WI38 (cell line): Measurements from ENCODE around the gene SCGB1D2.
"Not testable (repeated sequence)": the region's sequence is repeated elsewhere in the genome, so short reads cannot be mapped to it uniquely, and the experiment has no call there.

Experiments used
- H3K4me3 ChIP-seq: 2 replicates; pipeline ENCODE4 v1.5.1; 2011; ENCODE audit warnings: low read depth, mild to moderate bottlenecking, control low read depth, low read length
- TF ChIP-seq, protein P1 (sequence below): IDR thresholded peaks from 2 replicates; pipeline ENCODE4 v1.5.1; 2012; ENCODE audit warnings: low read depth, mild to moderate bottlenecking, control low read depth, low read length

The SCGB1D2 gene

DNA sequence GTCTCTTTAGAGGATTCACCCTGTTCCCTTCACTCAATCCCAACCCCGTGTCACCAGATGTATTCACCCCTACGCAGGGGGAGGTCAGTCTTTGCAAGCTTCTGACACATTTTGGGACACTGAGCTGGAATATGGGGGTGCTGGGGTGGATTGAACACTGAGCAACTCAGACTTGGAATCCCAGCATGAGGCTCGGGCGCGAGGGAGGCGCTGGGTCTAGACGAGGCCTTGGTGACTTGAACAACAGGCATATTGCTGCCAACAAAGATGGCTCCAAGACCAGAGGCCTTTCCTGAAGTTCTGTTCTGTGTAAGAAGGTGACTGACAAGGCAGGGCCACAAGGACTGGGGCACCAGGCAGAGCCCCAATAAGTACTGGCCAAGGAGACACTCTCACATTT lies 36.6 kb upstream of the SCGB1D2 start:
- TF ChIP-seq, protein P1, sequence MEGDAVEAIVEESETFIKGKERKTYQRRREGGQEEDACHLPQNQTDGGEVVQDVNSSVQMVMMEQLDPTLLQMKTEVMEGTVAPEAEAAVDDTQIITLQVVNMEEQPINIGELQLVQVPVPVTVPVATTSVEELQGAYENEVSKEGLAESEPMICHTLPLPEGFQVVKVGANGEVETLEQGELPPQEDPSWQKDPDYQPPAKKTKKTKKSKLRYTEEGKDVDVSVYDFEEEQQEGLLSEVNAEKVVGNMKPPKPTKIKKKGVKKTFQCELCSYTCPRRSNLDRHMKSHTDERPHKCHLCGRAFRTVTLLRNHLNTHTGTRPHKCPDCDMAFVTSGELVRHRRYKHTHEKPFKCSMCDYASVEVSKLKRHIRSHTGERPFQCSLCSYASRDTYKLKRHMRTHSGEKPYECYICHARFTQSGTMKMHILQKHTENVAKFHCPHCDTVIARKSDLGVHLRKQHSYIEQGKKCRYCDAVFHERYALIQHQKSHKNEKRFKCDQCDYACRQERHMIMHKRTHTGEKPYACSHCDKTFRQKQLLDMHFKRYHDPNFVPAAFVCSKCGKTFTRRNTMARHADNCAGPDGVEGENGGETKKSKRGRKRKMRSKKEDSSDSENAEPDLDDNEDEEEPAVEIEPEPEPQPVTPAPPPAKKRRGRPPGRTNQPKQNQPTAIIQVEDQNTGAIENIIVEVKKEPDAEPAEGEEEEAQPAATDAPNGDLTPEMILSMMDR, result no peak

DNA sequence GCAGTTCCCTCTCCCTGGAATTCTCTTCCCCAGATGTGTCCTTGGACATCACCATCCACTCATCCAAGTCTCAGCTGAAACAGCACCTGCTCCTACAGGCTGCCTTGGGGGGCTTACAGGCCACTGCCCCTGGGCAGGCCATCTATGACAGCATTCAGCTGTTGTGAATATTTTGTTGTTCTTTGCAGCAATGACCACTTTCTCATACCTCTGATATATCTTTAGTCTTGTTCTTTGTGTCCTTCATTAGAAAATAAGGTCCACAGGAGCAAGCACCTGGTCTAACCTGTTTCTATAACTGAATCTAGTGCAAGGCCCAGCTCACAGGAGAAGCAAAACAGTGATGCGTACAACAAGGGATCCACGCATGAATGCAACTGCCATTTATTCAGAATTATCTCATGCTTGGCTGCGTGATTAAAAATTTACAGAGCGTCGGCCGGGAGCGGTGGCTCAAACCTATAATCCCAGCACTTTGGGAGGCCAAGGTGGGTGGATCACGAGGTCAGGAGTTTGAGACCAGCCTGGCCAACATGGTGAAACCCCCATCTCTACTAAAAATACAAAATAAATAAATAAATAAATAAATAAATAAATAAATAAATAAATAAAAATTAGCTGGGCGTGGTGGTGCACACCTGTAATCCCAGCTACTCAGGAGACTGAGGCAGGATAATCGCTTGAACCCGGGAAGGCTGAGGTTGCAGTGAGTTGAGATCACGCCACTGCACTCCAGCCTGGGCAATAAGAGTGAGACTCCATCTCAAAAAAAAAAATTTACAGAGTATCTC lies 35.6 kb upstream of the SCGB1D2 start:
- H3K4me3 ChIP-seq, result not testable (repeated sequence)

More for the DNA sequence above, 36.6 kb upstream of the SCGB1D2 start:
- no peak overlapping the region for H3K4me3 ChIP-seq

DNA sequence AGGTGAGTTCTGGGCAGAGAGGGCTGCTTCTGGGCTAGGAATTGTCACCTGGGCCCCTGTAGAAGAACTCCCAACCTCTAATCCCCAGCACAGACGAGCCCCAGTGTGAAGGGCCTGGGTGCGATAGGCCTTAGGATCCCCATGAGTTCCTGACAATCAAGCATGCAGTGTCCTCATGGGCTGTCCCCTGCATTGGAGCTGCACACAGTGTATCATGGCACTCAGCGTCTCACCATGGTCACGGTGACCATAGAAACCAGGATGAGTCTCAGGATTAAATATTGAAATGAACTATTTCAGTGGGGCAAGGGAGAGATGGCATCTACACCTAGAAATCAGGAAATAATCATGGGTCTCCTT lies 33.3 kb upstream of the SCGB1D2 start:
- H3K4me3 ChIP-seq, result no peak overlapping the region
- TF ChIP-seq, protein P1, result no peak

DNA sequence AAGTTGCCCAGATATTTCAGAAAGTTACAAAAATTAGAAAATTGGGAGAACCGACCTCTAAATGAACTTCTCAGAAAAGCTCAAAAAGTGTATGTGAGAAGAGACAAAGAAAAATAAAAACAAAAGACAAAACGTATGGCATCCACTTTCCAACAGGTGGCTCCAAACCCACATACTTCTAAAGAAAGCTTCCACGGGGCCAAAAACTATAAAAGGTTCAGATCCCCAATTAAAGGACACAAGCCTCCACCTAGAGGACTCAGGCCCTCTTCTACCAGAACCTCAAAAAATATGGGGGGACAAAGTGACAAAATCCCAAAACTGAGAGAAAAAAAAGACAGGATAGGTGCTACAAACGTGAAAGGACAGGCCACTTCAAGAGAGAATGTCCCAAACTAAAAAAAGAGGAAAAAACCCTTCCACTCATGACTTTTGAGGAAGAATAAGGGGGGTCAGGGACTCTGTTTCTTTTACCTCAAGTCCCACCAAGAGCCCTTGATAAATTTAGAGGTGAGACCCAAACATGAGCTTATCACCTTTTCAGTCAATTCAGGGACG lies 24.8 kb upstream of the SCGB1D2 start:
- H3K4me3 ChIP-seq, result no peak overlapping the region
- TF ChIP-seq, protein P1, result peak; percentile 16; the same call in 1 of the 2 replicates

DNA sequence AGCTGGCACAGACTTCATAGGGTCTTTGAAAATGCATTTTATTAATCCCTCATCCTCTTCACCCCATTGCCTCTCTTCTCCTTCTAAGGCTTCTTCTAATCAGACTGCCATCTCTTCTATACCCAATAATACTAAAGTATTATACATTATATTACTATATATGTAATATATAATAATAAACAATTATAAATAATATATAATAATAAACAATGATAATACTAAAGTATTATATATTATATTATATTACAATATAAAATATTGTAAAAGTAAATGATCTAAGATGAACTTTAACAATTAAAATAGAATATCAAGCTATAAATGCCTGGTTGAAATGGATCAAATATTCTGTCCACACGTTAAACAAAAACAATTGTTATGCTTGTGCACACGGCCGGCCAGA lies 20.5 kb upstream of the SCGB1D2 start:
- no peak overlapping the region for H3K4me3 ChIP-seq
- TF ChIP-seq, protein P1, result no peak

DNA sequence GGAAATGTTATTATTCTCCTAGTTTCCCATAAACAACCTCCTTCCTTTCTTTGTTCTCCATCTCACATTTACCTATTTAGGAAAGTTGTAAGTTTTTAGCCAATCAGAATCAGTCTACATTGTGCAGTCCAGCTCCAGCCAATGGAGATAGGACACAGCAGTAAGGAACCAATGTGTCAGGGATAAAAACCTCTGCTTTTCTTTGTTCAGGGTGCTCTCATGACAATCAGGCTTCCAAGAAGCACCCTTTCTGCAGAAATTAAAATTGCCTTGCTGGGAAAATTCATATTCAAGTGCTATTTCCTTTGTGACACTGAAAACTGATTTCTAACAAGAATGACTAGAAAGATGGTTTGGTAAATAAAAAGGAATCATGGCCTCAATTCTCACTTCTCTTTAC lies 18.9 kb upstream of the SCGB1D2 start:
- no peak overlapping the region for H3K4me3 ChIP-seq
- TF ChIP-seq, protein P1, result no peak

DNA sequence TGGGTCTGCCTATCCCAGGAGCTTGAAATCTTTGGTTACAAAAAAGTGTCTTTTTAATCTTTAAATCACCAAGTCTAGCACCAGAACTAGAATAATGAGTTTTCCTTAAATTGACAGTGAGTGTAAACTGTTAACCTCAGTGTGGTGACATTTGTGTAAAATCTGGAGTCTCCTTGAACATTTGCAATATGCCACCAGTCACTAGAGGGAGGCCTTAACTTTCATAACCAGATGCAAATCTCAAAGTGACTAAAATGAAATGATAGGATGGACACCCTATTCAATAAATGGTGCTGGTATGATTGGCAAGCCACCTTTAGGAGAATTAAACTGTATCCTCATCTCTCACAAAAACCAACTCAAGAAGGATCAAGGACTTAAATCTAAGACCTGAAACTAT lies 8.3 kb upstream of the SCGB1D2 start:
- TF ChIP-seq, protein P1, result no peak
- no peak overlapping the region for H3K4me3 ChIP-seq
